Neutrophil (primary cell): ENCODE results near the gene RGSL1.

Experiments used
- H3K27ac ChIP-seq: fragments of 200-600 bp; sonication (generic); 2 replicates; pipeline ENCODE4 v1.5.1; 2016; ENCODE audit warnings: mild to moderate bottlenecking, moderate library complexity
- H3K27me3 ChIP-seq: fragments of 200-600 bp; sonication (generic); 2 replicates; pipeline ENCODE4 v1.6.0; 2016; ENCODE audit warnings: mild to moderate bottlenecking
- H3K36me3 ChIP-seq: fragments of 200-600 bp; sonication (generic); 2 replicates; pipeline ENCODE4 v1.5.1; 2017
- H3K4me1 ChIP-seq, 2 experiments: fragments of 200-600 bp in 1 of 2; sonication (generic) in 1 of 2; 1 replicate in 1 of 2; 2 replicates in 1 of 2; pipeline versions ENCODE4 v1.5.1 to v1.6.1; 2013 to 2016; ENCODE audit warnings: low read depth in 1 of 2, low read length in 1 of 2, mild to moderate bottlenecking in 1 of 2, moderate library complexity in 1 of 2; ENCODE audit not compliant: control insufficient read depth in 1 of 2, insufficient read depth in 1 of 2
- H3K4me3 ChIP-seq, 2 experiments: fragments of 200-600 bp in 1 of 2; sonication (generic) in 1 of 2; 1 replicate in 1 of 2; 2 replicates in 1 of 2; pipeline ENCODE4 v1.5.1; 2013 to 2016; ENCODE audit warnings: low read depth in 1 of 2, low read length in 1 of 2, mild to moderate bottlenecking in 1 of 2, moderate library complexity in 1 of 2
- H3K9me3 ChIP-seq: fragments of 200-600 bp; sonication (generic); 2 replicates; pipeline ENCODE4 v1.5.1; 2016
- CTCF ChIP-seq: fragments of 200-600 bp; sonication (generic); IDR thresholded peaks from 2 replicates; pipeline ENCODE4 v1.5.1; 2016; ENCODE audit warnings: antibody characterized with exemption

The RGSL1 gene

GRCh38 chr1:182488803-182489202, 38.9 kb downstream of the RGSL1 start:
- H3K27me3 ChIP-seq = no peaks in the 10 kb centered on the region
- no peaks in the 10 kb centered on the region for H3K36me3 ChIP-seq
- H3K4me1 ChIP-seq = peaks cover 0 to 15% of the 10 kb centered on the region in 2 experiments
- no peak for TF ChIP-seq CTCF
- H3K4me3 ChIP-seq = no peak overlapping the region
- no peaks in the 10 kb centered on the region for H3K9me3 ChIP-seq
- H3K27ac ChIP-seq = no peak overlapping the region

GRCh38 chr1:182493063-182493462, 43.1 kb downstream of the RGSL1 start:
- Histone ChIP-seq H3K9me3 (no peaks in the 10 kb centered on the region), H3K4me3 (no peak overlapping the region), H3K4me1 (no peaks in the 10 kb centered on the region), H3K27me3 (no peaks in the 10 kb centered on the region), H3K27ac (no peak overlapping the region), H3K36me3 (no peaks in the 10 kb centered on the region)
- no peak for TF ChIP-seq CTCF

GRCh38 chr1:182495002-182495401, 45.1 kb downstream of the RGSL1 start:
- H3K9me3 ChIP-seq = no peaks in the 10 kb centered on the region
- TF ChIP-seq CTCF = no peak
- no peak overlapping the region for H3K4me3 ChIP-seq
- no peaks in the 10 kb centered on the region for H3K36me3 ChIP-seq
- no peaks in the 10 kb centered on the region for H3K27me3 ChIP-seq
- no peaks in the 10 kb centered on the region for H3K4me1 ChIP-seq
- no peak overlapping the region for H3K27ac ChIP-seq

- TF ChIP-seq CTCF = no peak
- no peaks in the 10 kb centered on the region for H3K27me3 ChIP-seq
- no peak overlapping the region for H3K4me3 ChIP-seq
- H3K27ac ChIP-seq = no peak overlapping the region
- H3K4me1 ChIP-seq = no peaks in the 10 kb centered on the region
- no peaks in the 10 kb centered on the region for H3K36me3 ChIP-seq
- no peaks in the 10 kb centered on the region for H3K9me3 ChIP-seq
Measured at GRCh38 chr1:182495693-182496092, 45.7 kb downstream of the RGSL1 start.

GRCh38 chr1:182507685-182508084, 57.7 kb downstream of the RGSL1 start:
- no peaks in the 10 kb centered on the region for H3K9me3 ChIP-seq
- no peak overlapping the region for H3K4me3 ChIP-seq
- no peaks in the 10 kb centered on the region for H3K36me3 ChIP-seq
- TF ChIP-seq CTCF = no peak
- no peaks in the 10 kb centered on the region for H3K4me1 ChIP-seq
- no peak overlapping the region for H3K27ac ChIP-seq
- no peaks in the 10 kb centered on the region for H3K27me3 ChIP-seq

GRCh38 chr1:182515556-182515955, 65.6 kb downstream of the RGSL1 start:
- H3K36me3 ChIP-seq = no peaks in the 10 kb centered on the region
- no peak overlapping the region for H3K4me3 ChIP-seq
- H3K4me1 ChIP-seq = no peaks in the 10 kb centered on the region
- H3K9me3 ChIP-seq = no peaks in the 10 kb centered on the region
- H3K27ac ChIP-seq = no peak overlapping the region
- no peaks in the 10 kb centered on the region for H3K27me3 ChIP-seq
- no peak for TF ChIP-seq CTCF
